NCI-H1436 treated with DMSO at 0.1 percent for 48 hours (cell line): ENCODE results near the gene LIPT1.
A peak's percentile ranks its signal among the peaks of the same experiment; 100 is the strongest.
"Not testable (repeated sequence)": the region's sequence is repeated elsewhere in the genome, so short reads cannot be mapped to it uniquely, and the experiment has no call there.

Experiments
- DNase-seq: peaks from one replicate; lab custom pipeline; 2025; lab: John Stamatoyannopoulos, UW

The LIPT1 gene

DNA sequence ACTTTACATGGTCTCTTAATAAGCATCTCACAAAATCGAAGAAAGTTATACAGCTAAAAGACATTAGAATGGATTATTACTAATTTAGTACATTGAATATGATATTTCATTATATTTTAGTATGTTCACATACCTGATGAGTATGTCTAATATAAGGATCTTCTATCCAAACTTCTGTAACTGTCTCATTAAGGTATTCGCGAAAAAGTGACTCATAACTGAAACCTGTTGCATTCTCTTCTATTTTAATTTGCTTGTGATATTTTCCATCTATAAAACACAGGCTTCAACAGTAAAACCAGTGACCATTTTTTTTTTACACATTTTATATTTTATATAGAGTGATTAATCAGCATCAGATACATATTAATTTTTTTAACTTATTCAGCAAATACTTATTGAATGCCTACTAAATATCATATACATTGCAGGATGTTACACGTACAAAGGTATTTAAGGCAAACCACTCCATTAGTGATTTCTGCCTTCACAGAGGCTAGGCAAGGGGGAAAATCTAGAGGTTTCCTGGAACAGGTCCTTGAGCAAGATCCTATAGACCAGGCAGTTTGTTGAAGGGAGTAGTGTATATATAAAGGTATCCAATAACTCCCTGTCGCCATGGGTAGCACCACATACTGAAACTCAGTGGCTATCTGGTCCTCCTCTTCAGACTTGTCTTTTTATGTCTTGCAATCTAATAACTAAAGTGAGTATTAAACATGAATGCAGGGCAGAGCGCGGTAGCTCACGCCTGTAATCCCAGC is 16.8 kb downstream of the LIPT1 start:
- no peak for DNase-seq

DNA sequence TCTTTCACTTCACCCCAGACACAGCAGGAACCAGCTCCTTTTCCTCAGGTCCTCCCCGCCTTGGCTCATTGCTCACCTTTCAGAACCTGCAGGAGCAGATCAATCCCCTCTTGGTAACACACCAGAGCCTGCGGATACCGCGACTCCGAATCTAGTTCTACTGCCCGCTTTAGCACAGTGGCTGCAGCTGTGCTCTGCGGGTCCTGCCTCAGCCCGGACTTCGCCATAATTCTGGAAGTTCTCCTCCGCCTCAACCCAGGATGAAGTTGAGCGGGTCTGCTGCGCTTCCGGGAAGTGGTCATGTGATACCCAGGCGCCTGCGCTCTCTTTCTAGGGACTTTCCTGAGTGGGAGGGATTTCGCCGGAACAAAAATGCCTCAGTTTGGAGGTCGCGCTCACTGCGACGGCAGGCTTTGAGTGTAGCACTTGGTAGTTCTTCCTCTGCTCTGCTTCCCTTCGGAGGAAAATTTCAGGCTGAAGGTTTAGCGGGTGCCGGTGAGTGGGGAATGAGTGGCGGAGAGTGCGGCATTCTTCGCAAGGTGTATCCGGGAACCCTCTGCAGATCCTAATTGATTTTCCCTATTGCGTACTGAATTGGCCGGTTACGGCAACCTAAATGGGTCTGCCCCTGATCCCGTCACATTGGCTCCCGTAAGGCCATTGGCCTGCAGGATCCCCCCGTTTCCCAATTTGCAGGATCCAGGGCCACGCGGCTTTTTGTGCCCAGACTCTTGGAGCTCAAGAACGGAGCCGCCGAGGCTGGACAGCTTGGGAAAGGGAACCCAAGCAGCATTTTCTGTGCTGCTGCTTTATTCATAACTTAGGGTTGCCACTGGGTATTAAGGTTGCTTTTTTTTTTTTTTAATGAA is 26.2 kb downstream of the LIPT1 start, which contains the start of the genes MITD1 and MRPL30:
Gene MITD1, minus strand, starts transcription at position 304 of the 869 bp plus-strand sequence. Its CDS starts 77 bp downstream, at position 227.
Gene MRPL30, plus strand, starts transcription at position 430 of the 869 bp plus-strand sequence. CDS start 5,020 bp downstream, outside the sequence.
- DNase-seq = peak; percentile 57

DNA sequence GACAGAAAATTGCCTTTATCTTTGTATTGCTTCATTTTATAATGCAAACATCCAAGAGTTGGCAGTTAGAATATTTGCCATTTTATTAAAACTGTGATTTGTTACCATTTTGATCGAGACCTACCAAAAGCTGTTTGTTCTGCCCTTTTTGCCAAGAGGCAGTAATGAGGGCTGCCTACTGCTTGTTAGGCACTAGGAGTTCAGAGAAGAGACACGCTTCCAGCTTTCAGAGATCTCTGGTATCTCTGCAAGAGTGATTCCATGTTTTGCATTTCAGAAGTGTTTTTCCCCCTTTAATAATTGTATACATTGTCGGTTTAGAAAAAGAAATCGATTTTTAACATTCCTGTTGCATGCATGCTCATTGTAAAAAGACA is 26.8 kb downstream of the LIPT1 start:
- no peak for DNase-seq

- no peak for DNase-seq
Measured at GRCh38 chr2:99183025-99183424, 28.3 kb downstream of the LIPT1 start.

GRCh38 chr2:99184811-99185210 is 30.0 kb downstream of the LIPT1 start:
- DNase-seq = no peak

- no peak for DNase-seq
Measured at GRCh38 chr2:99187011-99187410, 32.2 kb downstream of the LIPT1 start.

DNA sequence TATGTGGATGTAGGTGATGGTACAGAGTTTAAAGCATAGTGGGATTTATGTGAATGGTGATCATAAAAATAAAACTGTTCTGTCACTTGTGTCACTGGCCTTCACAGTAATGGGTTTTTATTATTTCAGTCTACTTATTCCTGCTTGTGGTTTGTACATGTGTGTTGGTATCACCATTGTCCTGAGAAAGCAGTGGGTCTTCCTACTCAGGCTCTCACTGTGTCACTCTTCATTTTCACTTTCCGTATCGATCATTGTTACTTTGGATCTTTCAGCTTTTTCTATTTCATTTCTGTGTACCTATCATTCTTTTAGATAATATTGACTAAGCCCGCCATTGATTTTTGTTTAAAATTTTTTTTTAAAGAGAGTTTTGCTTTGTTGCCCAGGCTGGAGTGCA is 33.6 kb downstream of the LIPT1 start:
- DNase-seq = no peak

DNA sequence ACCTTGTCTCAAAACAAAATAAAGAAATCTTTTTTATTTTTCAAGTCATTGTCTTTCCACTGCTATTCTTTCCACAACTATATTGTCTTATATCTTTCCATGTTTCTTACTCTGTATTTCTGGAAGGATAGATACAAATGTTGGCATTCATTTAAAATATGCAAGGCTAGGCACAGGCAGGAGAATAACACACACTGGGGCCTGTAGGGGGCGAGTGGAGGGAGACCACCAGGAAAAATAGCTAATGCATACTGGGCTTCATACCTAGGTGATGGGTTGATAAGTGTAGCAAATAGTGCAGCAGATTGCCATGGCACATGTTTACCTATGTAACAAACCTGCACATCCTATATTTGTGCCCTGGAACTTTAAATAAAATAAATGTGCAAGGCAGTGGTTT is 35.8 kb downstream of the LIPT1 start:
- DNase-seq = no peak

GRCh38 chr2:99192364-99192763 is 37.6 kb downstream of the LIPT1 start:
- DNase-seq = not testable (repeated sequence)

DNA sequence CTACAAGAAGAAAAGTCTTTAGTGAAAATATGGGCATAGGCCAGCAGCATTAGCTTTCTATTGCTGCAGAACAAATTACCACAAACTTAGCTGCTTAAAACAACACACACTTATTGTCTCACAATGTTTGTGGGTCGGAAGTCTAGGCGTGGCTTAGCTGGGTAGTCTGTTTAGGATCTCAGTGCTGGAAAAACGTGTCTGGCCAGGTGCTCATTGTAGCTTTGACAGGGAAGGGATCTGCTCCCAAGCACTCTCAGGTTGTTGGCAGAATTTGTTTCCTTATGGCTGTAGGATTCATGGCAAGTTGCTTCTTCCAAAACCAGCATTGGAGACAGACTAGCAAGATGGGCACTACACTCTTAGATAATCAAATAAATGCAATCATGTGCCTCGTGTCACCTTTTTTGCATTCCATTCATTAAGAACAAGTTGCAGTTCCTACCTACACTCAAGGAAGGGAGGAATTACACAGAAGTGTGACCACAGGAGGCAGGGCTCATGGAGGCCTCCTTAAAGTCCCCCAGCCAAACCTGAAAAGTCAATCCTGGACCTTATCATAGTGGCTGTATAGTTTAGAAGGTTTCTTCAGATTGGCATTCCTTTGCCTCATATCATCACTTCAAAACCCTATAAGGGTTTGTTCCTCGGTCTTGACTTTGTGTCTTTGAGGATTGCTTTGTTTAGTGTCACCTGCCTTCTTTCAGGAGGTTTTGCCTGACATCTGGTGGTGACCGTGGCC is 43.5 kb downstream of the LIPT1 start:
- DNase-seq = no peak

DNA sequence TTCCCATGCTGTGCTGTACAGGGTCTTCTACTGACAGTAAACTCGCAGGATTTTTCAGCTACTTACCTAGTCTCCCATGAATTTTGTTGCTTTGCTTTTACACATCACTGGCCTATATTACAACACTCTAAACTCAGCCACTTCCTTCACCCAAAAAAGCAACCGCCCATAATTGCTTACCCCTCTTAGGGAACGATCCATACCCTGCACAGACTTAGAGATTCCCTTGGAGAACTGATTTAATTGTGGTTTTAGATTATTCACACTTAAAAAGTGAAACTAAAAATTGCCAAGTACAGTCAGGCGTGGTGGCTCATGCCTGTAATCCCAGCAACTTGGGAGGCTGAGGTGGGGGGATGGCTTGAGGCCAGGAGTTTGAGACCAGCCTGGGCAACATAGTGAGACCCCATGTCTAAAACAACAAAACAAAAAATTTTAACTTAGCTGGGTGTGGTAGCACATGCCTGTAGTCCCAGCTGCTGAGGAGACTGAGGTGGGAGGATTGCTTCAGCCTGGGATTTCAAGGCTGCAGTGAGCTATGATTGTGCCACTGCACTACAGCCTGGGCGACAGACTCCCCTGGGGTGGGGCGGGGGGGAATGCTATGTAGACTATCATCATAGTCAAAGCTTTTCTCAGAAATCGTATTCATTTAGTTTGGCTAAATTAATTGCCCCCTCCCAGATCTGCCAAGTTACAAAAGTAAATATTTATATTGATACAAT is 45.5 kb downstream of the LIPT1 start:
- no peak for DNase-seq

GRCh38 chr2:99201959-99202678 is 47.4 kb downstream of the LIPT1 start:
- no peak for DNase-seq

GRCh38 chr2:99205491-99205890 is 50.7 kb downstream of the LIPT1 start:
- DNase-seq = no peak
